ENCODE results near the gene ACOT7.
"Not testable (repeated sequence)": the region's sequence is repeated elsewhere in the genome, so short reads cannot be mapped to it uniquely, and the experiment has no call there.

ACOT7 gene

DNA sequence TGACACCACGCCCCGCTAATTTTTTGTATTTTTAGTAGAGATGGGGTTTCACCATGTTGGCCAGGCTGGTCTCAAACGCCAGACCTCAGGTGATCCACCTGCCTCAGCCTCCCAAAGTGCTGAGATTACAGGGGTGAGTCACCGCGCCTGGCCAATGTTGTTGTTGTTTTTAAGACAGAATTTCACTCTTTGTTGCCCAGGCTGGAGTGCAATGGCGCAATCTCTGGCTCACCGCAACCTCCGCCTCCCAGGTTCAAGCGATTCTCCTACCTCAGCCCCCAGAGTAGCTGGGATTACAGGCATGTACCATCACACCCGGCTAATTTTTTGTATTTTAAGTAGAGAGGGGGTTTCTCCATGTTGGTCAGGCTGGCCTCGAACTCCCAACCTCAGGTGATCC, 173.9 kb downstream of the ACOT7 start:
- DNase-seq = not testable (repeated sequence)

DNA sequence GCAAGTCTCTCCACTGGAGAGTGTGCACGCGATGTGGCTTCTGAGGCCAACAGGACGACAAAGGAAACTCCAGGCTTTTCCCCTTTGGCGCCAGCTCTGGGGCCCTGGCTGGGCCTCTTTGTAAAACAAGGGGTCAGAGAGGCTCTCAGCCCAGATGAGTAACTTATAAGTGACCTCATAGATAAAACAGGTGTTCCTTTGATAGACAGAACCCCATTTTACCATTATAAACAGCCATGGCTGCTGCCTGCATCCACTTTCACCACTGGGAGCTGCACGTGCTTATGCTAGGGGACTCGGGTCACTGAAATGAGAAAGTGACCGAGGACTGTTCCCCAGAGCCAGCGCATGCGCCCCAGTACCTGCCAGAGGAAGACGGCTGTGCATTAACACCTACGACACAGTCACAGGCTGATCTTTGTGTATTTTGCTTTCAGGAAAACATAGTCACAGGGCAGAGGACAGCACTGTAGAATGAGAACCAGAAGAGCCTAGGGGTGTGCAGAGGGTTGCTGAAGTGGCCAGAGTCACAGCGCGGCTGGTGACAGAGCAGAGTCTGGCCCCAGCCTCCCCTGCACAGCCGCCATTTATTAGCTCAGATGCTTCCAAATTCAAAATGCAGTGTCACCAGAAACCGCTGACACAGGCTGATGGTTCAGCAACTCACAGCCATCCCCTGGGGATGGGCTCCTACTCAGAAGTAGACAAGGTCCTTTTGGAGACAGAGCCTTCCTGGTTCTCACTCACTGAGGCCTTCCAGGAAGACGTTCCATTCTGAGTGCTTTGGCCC, 175.0 kb downstream of the ACOT7 start:
- no peak for DNase-seq
